CD4-positive, alpha-beta T cell treated with Interleukin-17A for 1 hour (primary cell): ENCODE results near the gene ING4.
A peak's percentile ranks its signal among the peaks of the same experiment; 100 is the strongest.

ENCODE experiments used
- DNase-seq: peaks from one replicate; pipeline ENCODE4 v3.0.0-alpha.2; 2020

ING4 gene

GRCh38 chr12:6605421-6606330, 57.2 kb downstream of the ING4 start:
- peak; percentile 74 for DNase-seq

GRCh38 chr12:6604259-6605029, 58.5 kb downstream of the ING4 start:
- DNase-seq = no peak

GRCh38 chr12:6603095-6603567, 59.8 kb downstream of the ING4 start:
- peak; percentile 67 for DNase-seq

GRCh38 chr12:6602526-6602925, 60.4 kb downstream of the ING4 start:
- no peak for DNase-seq
